GM10248 (cell line): ENCODE data around the gene CPNE4.

Source experiments
- CTCF ChIA-PET: fragments of 300-600 bp; sonication (Branson Sonifier 250); formaldehyde crosslinking; extraction: SDS; loops from one replicate; lab custom pipeline; 2021; ENCODE audit warnings: antibody characterized with exemption; lab: Yijun Ruan, JAX
- POLR2A ChIA-PET: fragments of 350-650 bp; sonication (Branson Sonifier 250); formaldehyde crosslinking; extraction: SDS; loops from one replicate; lab custom pipeline; 2020; ENCODE audit warnings: antibody characterized with exemption; lab: Yijun Ruan, JAX
- DNase-seq: peaks from one replicate; pipeline ENCODE4 v3.0.0; 2012; ENCODE audit errors: extremely low spot score
- TF ChIP-seq, protein P1 (sequence below): IDR thresholded peaks from 2 replicates; pipeline ENCODE4 v1.5.1; 2012; ENCODE audit warnings: mild to moderate bottlenecking, low read depth; ENCODE audit errors: extremely low read depth, missing control alignments, control extremely low read depth

CPNE4 gene

DNA sequence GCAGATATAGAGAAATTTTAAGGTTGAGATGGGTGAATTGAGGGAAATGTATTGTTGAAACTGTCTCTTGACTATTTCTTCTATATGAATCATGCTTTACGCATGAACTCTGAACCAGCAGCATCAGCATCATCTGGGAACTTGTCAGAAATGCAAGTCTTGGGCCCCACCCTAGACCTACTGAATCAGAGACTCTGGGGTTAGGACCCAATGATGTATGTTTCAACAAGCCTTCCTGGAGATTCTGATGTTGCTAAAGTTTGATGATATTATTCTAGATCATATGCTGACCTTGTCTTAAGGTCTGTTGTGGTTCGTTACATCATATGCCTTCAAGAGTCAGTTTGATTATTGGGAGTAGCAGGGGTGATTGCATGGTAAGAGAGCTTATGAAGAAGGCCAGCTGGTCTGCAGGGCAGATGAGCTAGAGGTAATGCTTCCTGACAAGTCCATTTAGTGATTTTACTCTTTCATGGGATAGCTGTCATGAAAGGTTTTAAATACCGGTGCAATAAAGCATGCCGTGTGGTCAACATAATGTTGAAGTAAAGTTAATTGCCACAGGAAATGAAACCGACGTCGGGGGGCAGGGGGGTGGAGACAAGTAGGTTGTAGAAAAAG, 379.6 kb downstream of the CPNE4 start:
- DNase-seq: no peak
- TF ChIP-seq, protein P1, sequence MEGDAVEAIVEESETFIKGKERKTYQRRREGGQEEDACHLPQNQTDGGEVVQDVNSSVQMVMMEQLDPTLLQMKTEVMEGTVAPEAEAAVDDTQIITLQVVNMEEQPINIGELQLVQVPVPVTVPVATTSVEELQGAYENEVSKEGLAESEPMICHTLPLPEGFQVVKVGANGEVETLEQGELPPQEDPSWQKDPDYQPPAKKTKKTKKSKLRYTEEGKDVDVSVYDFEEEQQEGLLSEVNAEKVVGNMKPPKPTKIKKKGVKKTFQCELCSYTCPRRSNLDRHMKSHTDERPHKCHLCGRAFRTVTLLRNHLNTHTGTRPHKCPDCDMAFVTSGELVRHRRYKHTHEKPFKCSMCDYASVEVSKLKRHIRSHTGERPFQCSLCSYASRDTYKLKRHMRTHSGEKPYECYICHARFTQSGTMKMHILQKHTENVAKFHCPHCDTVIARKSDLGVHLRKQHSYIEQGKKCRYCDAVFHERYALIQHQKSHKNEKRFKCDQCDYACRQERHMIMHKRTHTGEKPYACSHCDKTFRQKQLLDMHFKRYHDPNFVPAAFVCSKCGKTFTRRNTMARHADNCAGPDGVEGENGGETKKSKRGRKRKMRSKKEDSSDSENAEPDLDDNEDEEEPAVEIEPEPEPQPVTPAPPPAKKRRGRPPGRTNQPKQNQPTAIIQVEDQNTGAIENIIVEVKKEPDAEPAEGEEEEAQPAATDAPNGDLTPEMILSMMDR: no peak
- POLR2A ChIA-PET: no interaction called here
- CTCF ChIA-PET: interaction anchor here (1.1 kb wide), 1 partner anchor 17 kb away, joined by 3 read pairs; no protein-coding TSS in a partner anchor

DNA sequence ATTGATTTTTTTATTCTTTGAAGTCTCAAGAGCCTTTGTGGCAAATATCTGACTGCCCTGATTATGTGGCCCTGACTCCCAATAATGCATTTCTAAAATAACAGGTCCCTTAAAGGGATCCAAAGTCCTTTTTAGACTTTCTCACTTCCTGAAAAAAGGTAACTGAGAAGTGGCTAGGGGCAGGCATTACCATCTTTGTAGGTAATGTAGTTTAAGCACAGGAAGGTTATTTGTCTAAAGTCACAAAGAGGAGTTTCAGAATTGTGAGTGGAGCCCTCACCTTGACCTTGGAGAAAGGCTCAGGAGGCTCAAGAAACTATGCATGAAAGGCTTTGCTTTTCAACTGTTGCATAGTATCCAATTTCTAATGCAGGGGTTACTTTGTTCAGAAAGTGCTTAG, 389.2 kb downstream of the CPNE4 start:
- POLR2A ChIA-PET: no interaction called here
- DNase-seq: no peak
- CTCF ChIA-PET: interaction anchor here (0.9 kb wide), 1 partner anchor 9 kb away, joined by 3 read pairs; no protein-coding TSS in a partner anchor
- TF ChIP-seq, protein P1: no peak

DNA sequence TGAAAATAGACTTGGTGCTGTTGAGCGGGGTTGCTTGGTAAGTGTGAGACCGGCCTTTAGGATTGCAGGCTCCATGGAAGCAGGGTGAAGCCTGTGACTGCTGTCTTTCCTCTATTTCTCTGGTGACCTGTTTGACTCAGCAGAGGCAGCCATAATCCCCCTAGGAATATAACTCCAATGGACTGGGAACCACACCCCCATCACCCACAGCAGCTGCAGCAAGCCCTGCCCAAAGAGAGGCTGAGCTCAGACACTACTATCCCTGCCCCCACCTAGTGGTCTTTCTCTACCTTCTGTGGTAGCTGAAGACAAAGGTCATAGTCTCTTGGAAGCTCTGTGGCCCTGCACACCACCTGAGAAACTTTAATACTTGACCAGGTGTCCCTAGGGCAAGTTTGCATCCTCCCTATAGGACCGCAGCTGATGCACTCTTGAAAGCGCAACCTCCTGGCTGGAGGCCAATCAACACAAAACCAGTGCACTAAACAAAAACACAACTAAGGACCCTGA, 398.5 kb downstream of the CPNE4 start:
- ChIA-PET CTCF (interaction anchor here (1.0 kb wide), 1 partner anchor 9 kb away, joined by 3 read pairs; no protein-coding TSS in a partner anchor), POLR2A (no interaction called here)
- no peak for DNase-seq
- TF ChIP-seq, protein P1: no peak

DNA sequence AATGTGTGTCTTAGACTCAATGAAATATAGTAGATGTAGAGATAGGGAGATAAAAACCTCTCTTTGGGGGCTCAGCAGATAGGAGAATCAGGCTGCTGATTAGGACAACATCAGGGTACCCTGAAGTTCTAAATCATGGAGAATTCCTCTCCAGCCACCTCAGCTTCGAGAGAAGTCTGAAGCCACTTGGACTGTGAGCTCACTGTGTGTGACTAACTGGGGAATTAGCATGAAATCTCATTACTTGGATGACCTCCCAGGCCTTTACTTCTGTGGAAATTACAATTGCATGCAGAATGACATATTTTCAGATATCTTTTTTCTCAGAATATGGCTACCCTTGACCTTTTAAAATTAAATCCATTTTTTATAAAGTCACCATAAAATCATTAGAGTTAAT, 404.0 kb downstream of the CPNE4 start:
- ChIA-PET POLR2A (no interaction called here), CTCF (no interaction called here)
- TF ChIP-seq, protein P1: no peak
- no peak for DNase-seq

DNA sequence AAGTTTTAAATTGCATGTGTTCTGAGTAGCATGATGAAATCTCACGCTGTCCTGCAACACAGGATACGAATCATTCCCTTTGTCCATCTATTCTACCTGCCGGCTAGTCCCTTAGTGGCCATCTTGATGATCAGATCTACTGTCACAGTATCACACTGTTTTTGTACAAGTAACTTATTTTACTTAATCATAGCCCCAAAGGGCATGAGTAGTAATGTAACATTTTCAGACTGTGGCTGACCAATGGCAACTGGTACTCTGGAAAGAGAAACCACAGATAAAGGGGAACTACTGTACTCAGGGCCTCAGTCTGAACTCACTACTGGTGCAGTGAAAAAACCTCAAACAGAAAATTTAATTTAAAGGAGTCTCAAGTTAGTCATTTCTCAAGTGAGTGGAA, 404.7 kb downstream of the CPNE4 start:
- ChIA-PET POLR2A (no interaction called here), CTCF (no interaction called here)
- TF ChIP-seq, protein P1: no peak
- DNase-seq: peak; percentile 52

DNA sequence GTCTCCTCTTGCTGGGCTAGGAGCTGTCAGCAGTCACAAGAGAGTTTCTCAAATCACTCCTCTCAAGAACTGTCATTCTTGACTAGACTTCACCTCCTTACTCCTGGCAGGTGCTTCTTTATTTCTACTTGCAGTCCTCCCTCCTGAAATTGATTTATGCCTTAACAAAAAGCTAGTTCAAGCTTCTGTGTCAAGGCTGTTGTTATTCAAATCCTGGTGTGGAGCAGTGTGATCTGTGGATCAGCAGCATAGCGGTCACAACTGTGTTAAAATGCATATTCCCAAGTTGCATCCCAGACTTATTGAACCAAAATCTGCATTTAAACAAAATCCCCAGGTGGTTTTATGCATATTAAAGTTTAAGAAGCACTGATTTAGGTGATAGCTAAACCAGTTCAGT, 411.4 kb downstream of the CPNE4 start:
- POLR2A ChIA-PET: no interaction called here
- no peak for DNase-seq
- CTCF ChIA-PET: interaction anchor here (1.0 to 1.6 kb wide), 2 partner anchors 10 to 25 kb away, joined by 3 to 4 read pairs; no protein-coding TSS in a partner anchor
- TF ChIP-seq, protein P1: no peak
